Activated naive CD4-positive, alpha-beta T cell treated with anti-CD3 and anti-CD28 coated beads, Interleukin-2, amount 50 U/mL, for 24 hours (primary cell): ENCODE data around the gene EIF3D.

ENCODE experiments used
- H3K27ac Mint-ChIP-seq: one replicate; pipeline ENCODE4 v1.8.0; 2021; ENCODE audit warnings: mild to moderate bottlenecking, mixed read lengths
- H3K27me3 Mint-ChIP-seq: one replicate; pipeline ENCODE4 v1.8.0; 2021; ENCODE audit warnings: mixed read lengths
- H3K36me3 Mint-ChIP-seq: one replicate; pipeline ENCODE4 v1.8.0; 2021; ENCODE audit warnings: mixed read lengths
- H3K4me1 Mint-ChIP-seq: one replicate; pipeline ENCODE4 v1.8.0; 2021; ENCODE audit warnings: mixed read lengths
- H3K4me3 Mint-ChIP-seq: one replicate; pipeline ENCODE4 v1.8.0; 2021; ENCODE audit warnings: mild to moderate bottlenecking, mixed read lengths
- H3K9me3 Mint-ChIP-seq: one replicate; pipeline ENCODE4 v1.8.0; 2021; ENCODE audit warnings: mixed read lengths

The EIF3D gene

GRCh38 chr22:36493690-36494110, 35.3 kb downstream of the EIF3D start:
- Mint-ChIP-seq H3K36me3 (peaks cover 16% of the 10 kb centered on the region), H3K9me3 (no peaks in the 10 kb centered on the region), H3K27me3 (no peaks in the 10 kb centered on the region), H3K4me1 (peaks cover 7% of the 10 kb centered on the region), H3K4me3 (no peak overlapping the region), H3K27ac (no peak overlapping the region)

GRCh38 chr22:36492109-36492508, 36.9 kb downstream of the EIF3D start:
- Mint-ChIP-seq H3K9me3 (no peaks in the 10 kb centered on the region), H3K27ac (no peak overlapping the region), H3K4me3 (no peak overlapping the region)

GRCh38 chr22:36491155-36491554, 37.8 kb downstream of the EIF3D start:
- H3K27ac Mint-ChIP-seq: no peak overlapping the region
- H3K9me3 Mint-ChIP-seq: no peaks in the 10 kb centered on the region
- H3K4me3 Mint-ChIP-seq: no peak overlapping the region
- no peaks in the 10 kb centered on the region for H3K27me3 Mint-ChIP-seq
- peaks cover 15% of the 10 kb centered on the region for H3K36me3 Mint-ChIP-seq
- H3K4me1 Mint-ChIP-seq: peaks cover 11% of the 10 kb centered on the region

More at GRCh38 chr22:36492109-36492508, 36.9 kb downstream of the EIF3D start:
- peaks cover 18% of the 10 kb centered on the region for H3K36me3 Mint-ChIP-seq
- peaks cover 7% of the 10 kb centered on the region for H3K4me1 Mint-ChIP-seq
- no peaks in the 10 kb centered on the region for H3K27me3 Mint-ChIP-seq

GRCh38 chr22:36486619-36487384, 42.2 kb downstream of the EIF3D start:
- H3K4me1 Mint-ChIP-seq: peaks cover 12% of the 10 kb centered on the region
- peaks cover 7% of the 10 kb centered on the region for H3K36me3 Mint-ChIP-seq
- no peak overlapping the region for H3K27ac Mint-ChIP-seq
- H3K4me3 Mint-ChIP-seq: no peak overlapping the region
- no peaks in the 10 kb centered on the region for H3K27me3 Mint-ChIP-seq
- H3K9me3 Mint-ChIP-seq: no peaks in the 10 kb centered on the region

- H3K27ac Mint-ChIP-seq: peak within 1 kb of the TSS; percentile 93
- peak within 1 kb of the TSS; percentile 99 for H3K4me3 Mint-ChIP-seq
- no peaks in the 10 kb centered on the region for H3K27me3 Mint-ChIP-seq
- peaks cover 6% of the 10 kb centered on the region for H3K36me3 Mint-ChIP-seq
- no peaks in the 10 kb centered on the region for H3K9me3 Mint-ChIP-seq
- peaks cover 24% of the 10 kb centered on the region for H3K4me1 Mint-ChIP-seq
Measured at GRCh38 chr22:36481393-36482168, 47.4 kb downstream of the EIF3D start, which contains the start of gene TXN2. Gene TXN2 (minus strand): TSS chr22:36481640. CDS start chr22:36480837, 803 bp downstream.

- H3K4me3 Mint-ChIP-seq: peak overlapping the region; percentile 99
- no peaks in the 10 kb centered on the region for H3K9me3 Mint-ChIP-seq
- peak overlapping the region; percentile 93 for H3K27ac Mint-ChIP-seq
- H3K27me3 Mint-ChIP-seq: no peaks in the 10 kb centered on the region
- peaks cover 8% of the 10 kb centered on the region for H3K36me3 Mint-ChIP-seq
- peaks cover 19% of the 10 kb centered on the region for H3K4me1 Mint-ChIP-seq
Measured at GRCh38 chr22:36480941-36481392, 48.0 kb downstream of the EIF3D start.

- Mint-ChIP-seq H3K4me1 (peaks cover 19% of the 10 kb centered on the region), H3K36me3 (peaks cover 11% of the 10 kb centered on the region), H3K27ac (no peak overlapping the region), H3K27me3 (no peaks in the 10 kb centered on the region), H3K4me3 (no peak overlapping the region), H3K9me3 (no peaks in the 10 kb centered on the region)
Measured at GRCh38 chr22:36478966-36479365, 50.0 kb downstream of the EIF3D start.

- Mint-ChIP-seq H3K36me3 (peaks cover 10% of the 10 kb centered on the region), H3K4me1 (peaks cover 6% of the 10 kb centered on the region)
Measured at GRCh38 chr22:36475341-36475740, 53.6 kb downstream of the EIF3D start.

GRCh38 chr22:36472689-36473088, 56.3 kb downstream of the EIF3D start:
- H3K9me3 Mint-ChIP-seq: no peaks in the 10 kb centered on the region
- no peaks in the 10 kb centered on the region for H3K27me3 Mint-ChIP-seq
- H3K27ac Mint-ChIP-seq: no peak overlapping the region
- peaks cover 8% of the 10 kb centered on the region for H3K36me3 Mint-ChIP-seq
- H3K4me3 Mint-ChIP-seq: no peak overlapping the region
- peaks cover 9% of the 10 kb centered on the region for H3K4me1 Mint-ChIP-seq

More at GRCh38 chr22:36475341-36475740, 53.6 kb downstream of the EIF3D start:
- H3K27ac Mint-ChIP-seq: no peak overlapping the region
- H3K27me3 Mint-ChIP-seq: no peaks in the 10 kb centered on the region
- H3K4me3 Mint-ChIP-seq: no peak overlapping the region
- no peaks in the 10 kb centered on the region for H3K9me3 Mint-ChIP-seq

- Mint-ChIP-seq H3K27me3 (no peaks in the 10 kb centered on the region), H3K36me3 (peaks cover 4% of the 10 kb centered on the region), H3K9me3 (no peaks in the 10 kb centered on the region), H3K4me1 (peaks cover 18% of the 10 kb centered on the region), H3K4me3 (no peak overlapping the region), H3K27ac (no peak overlapping the region)
Measured at GRCh38 chr22:36471341-36471821, 57.6 kb downstream of the EIF3D start.

- no peak overlapping the region for H3K4me3 Mint-ChIP-seq
Measured at GRCh38 chr22:36470994-36471331, 58.0 kb downstream of the EIF3D start.

GRCh38 chr22:36470162-36470993, 58.6 kb downstream of the EIF3D start:
- H3K27ac Mint-ChIP-seq: no peak overlapping the region
- H3K4me1 Mint-ChIP-seq: peaks cover 18% of the 10 kb centered on the region
- no peaks in the 10 kb centered on the region for H3K27me3 Mint-ChIP-seq
- H3K36me3 Mint-ChIP-seq: no peaks in the 10 kb centered on the region
- no peak overlapping the region for H3K4me3 Mint-ChIP-seq
- no peaks in the 10 kb centered on the region for H3K9me3 Mint-ChIP-seq

More at GRCh38 chr22:36470994-36471331, 58.0 kb downstream of the EIF3D start:
- Mint-ChIP-seq H3K27me3 (no peaks in the 10 kb centered on the region), H3K27ac (no peak overlapping the region), H3K36me3 (peaks cover 3% of the 10 kb centered on the region), H3K9me3 (no peaks in the 10 kb centered on the region), H3K4me1 (peaks cover 18% of the 10 kb centered on the region)

- Mint-ChIP-seq H3K36me3 (no peaks in the 10 kb centered on the region), H3K4me1 (peaks cover 18% of the 10 kb centered on the region), H3K27me3 (no peaks in the 10 kb centered on the region), H3K4me3 (no peak overlapping the region), H3K9me3 (no peaks in the 10 kb centered on the region), H3K27ac (no peak overlapping the region)
Measured at GRCh38 chr22:36469094-36469710, 59.8 kb downstream of the EIF3D start.

- Mint-ChIP-seq H3K27ac (no peak overlapping the region), H3K9me3 (no peaks in the 10 kb centered on the region), H3K4me3 (no peak overlapping the region), H3K36me3 (no peaks in the 10 kb centered on the region), H3K4me1 (peaks cover 18% of the 10 kb centered on the region), H3K27me3 (no peaks in the 10 kb centered on the region)
Measured at GRCh38 chr22:36467946-36468345, 61.0 kb downstream of the EIF3D start.
